K562 (cell line): ENCODE measurements around the gene UMAD1. TPM values are rescaled to one million over a fixed set of nuclear protein-coding genes. Genes with fewer than 3 reads are reported as not detected.

Experiments
- ATAC-seq: fragments of 200-7000 bp; cut with Tn5 transposase; 3 replicates; pipeline ENCODE4 v1.9.1; 2020; ENCODE audit warnings: moderate library complexity
- BruUV-seq: library from RNA; stranded (reverse); fragments of 400-500 nt; replicated peaks from 2 replicates; lab custom pipeline; 2021; lab: Mats Ljungman, UMichigan
- CTCF ChIA-PET: fragments of 300-600 bp; formaldehyde crosslinking; extraction: SDS; loops from one replicate; lab custom pipeline; 2021; ENCODE audit warnings: low intra/inter-chr PET ratio; lab: Yijun Ruan, JAX
- POLR2A ChIA-PET: fragments of 300-600, 350-650 bp; sonication (Branson Sonifier 250); formaldehyde crosslinking; extraction: SDS; loops from one replicate; lab custom pipeline; 2021; ENCODE audit warnings: antibody characterized with exemption, inconsistent platforms; lab: Yijun Ruan, JAX
- DNase-seq, 4 experiments: peaks; one replicate each; pipeline versions ENCODE4 v3.0.0 to v3.0.0-alpha.2; 2011 to 2018; ENCODE audit warnings: low spot score in 3 of 4, mixed read lengths in 3 of 4; ENCODE audit errors: extremely low read depth in 1 of 4
- FAIRE-seq: peaks from 2 replicates; lab custom pipeline; 2011; peaks lifted over from hg19 to GRCh38; lab: Jason Lieb, UNC
- H2AFZ ChIP-seq: 2 replicates; pipeline ENCODE4 v1.6.0; 2011; ENCODE audit warnings: low read depth, low read length, control low read depth, inconsistent platforms
- H3K27ac ChIP-seq: fragments of 200-600 bp; 3 replicates; pipeline ENCODE4 v1.8.0; 2011; ENCODE audit warnings: low read depth, mild to moderate bottlenecking, control low read depth, inconsistent platforms, low read length, moderate library complexity, mixed read lengths; ENCODE audit errors: extremely low read depth
- H3K27me3 ChIP-seq, 2 experiments: fragments of 300-600 bp in 1 of 2; 2 replicates in 1 of 2; 3 replicates in 1 of 2; pipeline versions ENCODE4 v1.6.0 to v1.8.0; 2011; ENCODE audit warnings: inconsistent platforms in 2 of 2, low read length in 2 of 2, mild to moderate bottlenecking in 1 of 2, mixed read lengths in 1 of 2, moderate library complexity in 1 of 2; ENCODE audit not compliant: control insufficient read depth in 2 of 2, insufficient read depth in 2 of 2
- H3K36me3 ChIP-seq: fragments of 300-600 bp; 3 replicates; pipeline ENCODE4 v1.8.0; 2011; ENCODE audit warnings: mild to moderate bottlenecking, low read length, inconsistent platforms; ENCODE audit not compliant: control insufficient read depth, insufficient read depth
- H3K4me1 ChIP-seq, 2 experiments: fragments of 200-600 bp in 1 of 2; replicated peaks in 1 of 2; 2 replicates in 1 of 2; 3 replicates in 1 of 2; pipeline versions ENCODE4 v1.5.1 to v1.8.0; 2011; ENCODE audit warnings: inconsistent platforms in 2 of 2, low read length in 2 of 2, mild to moderate bottlenecking in 1 of 2, mixed read lengths in 1 of 2, moderate library complexity in 1 of 2; ENCODE audit not compliant: control insufficient read depth in 2 of 2, insufficient read depth in 2 of 2
- H3K4me2 ChIP-seq: 2 replicates; pipeline ENCODE4 v1.6.1; 2011; ENCODE audit warnings: low read length, control low read depth, inconsistent platforms, mixed read lengths; ENCODE audit not compliant: insufficient read depth
- H3K4me3 ChIP-seq: fragments of 200-600 bp; sonication (generic), shearing (Covaris generic); 2 replicates; pipeline ENCODE4 v1.5.1; 2016; ENCODE audit warnings: control low read depth, inconsistent platforms
- H3K79me2 ChIP-seq: fragments of 200-600 bp; 3 replicates; pipeline ENCODE4 v1.8.0; 2011; ENCODE audit warnings: low read length, inconsistent platforms; ENCODE audit not compliant: control insufficient read depth, insufficient read depth
- H3K9ac ChIP-seq, 2 experiments: 2 replicates each; pipeline versions ENCODE4 v1.6.0 to v1.6.1; 2011; ENCODE audit warnings: low read depth in 2 of 2, low read length in 2 of 2, control low read depth in 1 of 2, inconsistent platforms in 1 of 2, mild to moderate bottlenecking in 1 of 2, mixed read lengths in 1 of 2; ENCODE audit not compliant: insufficient read depth in 1 of 2
- H3K9me1 ChIP-seq: one replicate; pipeline ENCODE4 v1.6.0; 2011; ENCODE audit warnings: inconsistent platforms, mild to moderate bottlenecking, low read length, moderate library complexity; ENCODE audit not compliant: control insufficient read depth, insufficient read depth
- H3K9me3 ChIP-seq: replicated peaks from 2 replicates; pipeline ENCODE4 v1.5.1; 2011; ENCODE audit warnings: low read depth, low read length, inconsistent platforms; ENCODE audit not compliant: control insufficient read depth, insufficient read depth
- H4K20me1 ChIP-seq: replicated peaks from 2 replicates; pipeline ENCODE4 v1.6.1; 2011; ENCODE audit warnings: low read length, inconsistent platforms, mixed read lengths; ENCODE audit not compliant: control insufficient read depth, insufficient read depth
- CTCF ChIP-seq, 3 experiments: IDR thresholded peaks in 2 of 3; conservative IDR thresholded peaks in 1 of 3; 2 replicates each; pipeline ENCODE4 v1.5.1; 2011 to 2012; ENCODE audit warnings: low read length in 3 of 3, mild to moderate bottlenecking in 3 of 3, control low read depth in 2 of 3, improper control_type of control experiment in 1 of 3, inconsistent platforms in 1 of 3, low read depth in 1 of 3, mixed read lengths in 1 of 3, moderate library complexity in 1 of 3; ENCODE audit not compliant: insufficient read depth in 2 of 3
- GTF2F1 ChIP-seq: IDR thresholded peaks from 2 replicates; pipeline ENCODE4 v1.6.1; 2011; ENCODE audit warnings: low read depth, low read length, improper control_type of control experiment
- HMGXB4 ChIP-seq: sonication (generic); formaldehyde crosslinking; IDR thresholded peaks from 2 replicates; pipeline ENCODE4 v1.8.1; 2023; ENCODE audit warnings: mild to moderate bottlenecking, missing genetic modification reagents
- PRMT5 ChIP-seq: sonication (generic); formaldehyde crosslinking; IDR thresholded peaks from 2 replicates; pipeline ENCODE4 v1.5.0; 2020; ENCODE audit warnings: missing genetic modification reagents
- SLC30A9 ChIP-seq: fragments of 250-450 bp; sonication (Bioruptor Pico); IDR thresholded peaks from 2 replicates; pipeline ENCODE4 v1.8.0; 2022; ENCODE audit warnings: mild to moderate bottlenecking, moderate library complexity
- SREBF1 ChIP-seq: fragments of 150-350 bp; IDR thresholded peaks from 2 replicates; pipeline ENCODE4 v1.6.1; 2014; ENCODE audit warnings: antibody characterized with exemption, low read depth, low read length, borderline replicate concordance
- TARDBP ChIP-seq: fragments of 450-650 bp; IDR thresholded peaks from 2 replicates; pipeline ENCODE4 v1.6.1; 2016
- TCF3 ChIP-seq: sonication (generic); formaldehyde crosslinking; IDR thresholded peaks from 2 replicates; pipeline ENCODE4 v1.4.0; 2020; ENCODE audit warnings: mild to moderate bottlenecking, missing genetic modification reagents
- ZFPM2 ChIP-seq: fragments of 250-450 bp; sonication (Bioruptor Pico); IDR thresholded peaks from 2 replicates; pipeline ENCODE4 v1.5.1; 2022; ENCODE audit warnings: mild to moderate bottlenecking
- WGBS: fragments of 100-300 bp; shearing (Covaris generic); methylation state at CpG from one replicate; pipeline ENCODE4 v1.1.6; 2016; ENCODE audit warnings: low coverage, mixed read lengths; ENCODE audit not compliant: insufficient coverage; ENCODE audit errors: missing lambda C conversion rate; 5-methylcytosine and 5-hydroxymethylcytosine counted together
- in situ Hi-C: fragments of 300-500 bp; cut with MboI; formaldehyde crosslinking; loops from 4 replicates; pipeline ENCODE4 v1.15.0; 2018; ENCODE audit warnings: inconsistent platforms, mixed read lengths
- intact Hi-C: fragments of 100-400 bp; cut with micrococcal nuclease; formaldehyde crosslinking; loops from 2 replicates; pipeline ENCODE4 v1.14.2; 2022
- polyA plus RNA-seq, 8 experiments: library from polyadenylated mRNA; depleted of rRNA in 4 of 8; stranded (reverse) in 5 of 8; unstranded in 3 of 8; fragments of >200 nt; fragmentation: Nextera tagmentation in 2 of 8; fragmentation: Illumina TruSeq in 1 of 8; extraction: Ambion mirVana in 2 of 8; extraction: Trizol in 1 of 8; gene quantifications; 2 replicates each; pipeline versions ENCODE4 v1.2.1 to v1.2.3, GENCODE V29; 2011 to 2014; ENCODE audit warnings: inconsistent platforms in 1 of 8, missing spikeins in 1 of 8
- total RNA-seq, 7 experiments: library from RNA; depleted of rRNA in 6 of 7; stranded (reverse); fragments of >200 nt in 6 of 7; fragmentation: Illumina TruSeq in 2 of 7; extraction: Trizol in 2 of 7; gene quantifications; 2 replicates each; pipeline versions ENCODE4 v1.2.1 to v1.2.3, GENCODE V29; 2011 to 2021; ENCODE audit warnings: low replicate concordance in 1 of 7
- TF ChIP-seq, protein P1 (sequence below): sonication (generic); formaldehyde crosslinking; IDR thresholded peaks from 2 replicates; pipeline ENCODE4 v1.8.1; 2023; ENCODE audit warnings: mild to moderate bottlenecking, missing genetic modification reagents, moderate library complexity
- TF ChIP-seq, protein P2 (sequence below): fragments of 450-650 bp; formaldehyde crosslinking; IDR thresholded peaks from 2 replicates; pipeline ENCODE4 v1.4.0; 2020; ENCODE audit warnings: mild to moderate bottlenecking
- TF ChIP-seq, protein P3 (sequence below): fragments of 150-350 bp; conservative IDR thresholded peaks from 2 replicates; pipeline ENCODE4 v1.6.1; 2014; ENCODE audit warnings: low read length

UMAD1 gene
- total and polyA plus RNA-seq, 9 of the 15 experiments (the other 6 are each of a cell fraction or from before 2014, with no cell fraction given), result 9.0 to 26.7 (median 13.3) TPM

DNA sequence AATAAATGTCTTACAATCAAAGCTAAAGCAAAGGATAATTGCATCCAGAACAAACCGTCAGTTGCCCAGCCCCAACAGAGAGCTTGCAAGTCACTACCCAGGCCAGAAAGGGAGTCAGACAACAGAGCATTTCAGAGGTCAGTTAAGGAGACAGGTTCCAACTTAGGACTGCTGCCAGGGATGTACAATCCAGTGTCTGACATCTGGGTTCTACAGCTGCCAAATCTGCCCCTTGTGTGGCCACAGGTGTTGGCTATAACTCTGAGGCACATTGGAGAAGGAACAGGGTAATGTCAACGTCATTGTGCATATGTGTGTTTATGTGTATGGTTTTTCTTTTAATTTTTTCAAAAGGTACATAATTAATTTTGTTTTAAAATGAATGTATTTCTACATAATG, 242.8 kb downstream of the UMAD1 start:
- in situ Hi-C loops, result no loop called here
- no peak for DNase-seq
- TF ChIP-seq GTF2F1, result no peak
- TF ChIP-seq, protein P1, sequence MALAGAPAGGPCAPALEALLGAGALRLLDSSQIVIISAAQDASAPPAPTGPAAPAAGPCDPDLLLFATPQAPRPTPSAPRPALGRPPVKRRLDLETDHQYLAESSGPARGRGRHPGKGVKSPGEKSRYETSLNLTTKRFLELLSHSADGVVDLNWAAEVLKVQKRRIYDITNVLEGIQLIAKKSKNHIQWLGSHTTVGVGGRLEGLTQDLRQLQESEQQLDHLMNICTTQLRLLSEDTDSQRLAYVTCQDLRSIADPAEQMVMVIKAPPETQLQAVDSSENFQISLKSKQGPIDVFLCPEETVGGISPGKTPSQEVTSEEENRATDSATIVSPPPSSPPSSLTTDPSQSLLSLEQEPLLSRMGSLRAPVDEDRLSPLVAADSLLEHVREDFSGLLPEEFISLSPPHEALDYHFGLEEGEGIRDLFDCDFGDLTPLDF (CRISPR knock-in tag), result no peak
- TF ChIP-seq SLC30A9 (CRISPR knock-in tag), result no peak
- no peak for TF ChIP-seq PRMT5 (CRISPR knock-in tag)
- TF ChIP-seq, protein P2, sequence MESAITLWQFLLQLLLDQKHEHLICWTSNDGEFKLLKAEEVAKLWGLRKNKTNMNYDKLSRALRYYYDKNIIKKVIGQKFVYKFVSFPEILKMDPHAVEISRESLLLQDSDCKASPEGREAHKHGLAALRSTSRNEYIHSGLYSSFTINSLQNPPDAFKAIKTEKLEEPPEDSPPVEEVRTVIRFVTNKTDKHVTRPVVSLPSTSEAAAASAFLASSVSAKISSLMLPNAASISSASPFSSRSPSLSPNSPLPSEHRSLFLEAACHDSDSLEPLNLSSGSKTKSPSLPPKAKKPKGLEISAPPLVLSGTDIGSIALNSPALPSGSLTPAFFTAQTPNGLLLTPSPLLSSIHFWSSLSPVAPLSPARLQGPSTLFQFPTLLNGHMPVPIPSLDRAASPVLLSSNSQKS (CRISPR knock-in tag), result no peak
- TF ChIP-seq SREBF1, result no peak
- TF ChIP-seq ZFPM2, result no peak
- no peak for TF ChIP-seq CTCF (IDR thresholded peaks at IDR 0.05 in 2 of 3, conservative IDR thresholded peaks at IDR 0.05 in 1 of 3; ENCODE audit: insufficient read depth in 2 of 3, low read depth in 1 of 3, low read length in 3 of 3)
- TF ChIP-seq TARDBP, result no peak
- TF ChIP-seq HMGXB4 (CRISPR knock-in tag), result no peak
- TF ChIP-seq, protein P3, sequence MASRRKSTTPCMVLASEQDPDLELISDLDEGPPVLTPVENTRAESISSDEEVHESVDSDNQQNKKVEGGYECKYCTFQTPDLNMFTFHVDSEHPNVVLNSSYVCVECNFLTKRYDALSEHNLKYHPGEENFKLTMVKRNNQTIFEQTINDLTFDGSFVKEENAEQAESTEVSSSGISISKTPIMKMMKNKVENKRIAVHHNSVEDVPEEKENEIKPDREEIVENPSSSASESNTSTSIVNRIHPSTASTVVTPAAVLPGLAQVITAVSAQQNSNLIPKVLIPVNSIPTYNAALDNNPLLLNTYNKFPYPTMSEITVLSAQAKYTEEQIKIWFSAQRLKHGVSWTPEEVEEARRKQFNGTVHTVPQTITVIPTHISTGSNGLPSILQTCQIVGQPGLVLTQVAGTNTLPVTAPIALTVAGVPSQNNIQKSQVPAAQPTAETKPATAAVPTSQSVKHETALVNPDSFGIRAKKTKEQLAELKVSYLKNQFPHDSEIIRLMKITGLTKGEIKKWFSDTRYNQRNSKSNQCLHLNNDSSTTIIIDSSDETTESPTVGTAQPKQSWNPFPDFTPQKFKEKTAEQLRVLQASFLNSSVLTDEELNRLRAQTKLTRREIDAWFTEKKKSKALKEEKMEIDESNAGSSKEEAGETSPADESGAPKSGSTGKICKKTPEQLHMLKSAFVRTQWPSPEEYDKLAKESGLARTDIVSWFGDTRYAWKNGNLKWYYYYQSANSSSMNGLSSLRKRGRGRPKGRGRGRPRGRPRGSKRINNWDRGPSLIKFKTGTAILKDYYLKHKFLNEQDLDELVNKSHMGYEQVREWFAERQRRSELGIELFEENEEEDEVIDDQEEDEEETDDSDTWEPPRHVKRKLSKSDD, result no peak
- no peak for TF ChIP-seq TCF3 (CRISPR knock-in tag)

More for the DNA sequence above, 242.8 kb downstream of the UMAD1 start:
- no peak overlapping the region for H3K9ac ChIP-seq
- intact Hi-C loops, result no loop called here
- no peak overlapping the region for H3K4me2 ChIP-seq
- no peaks in the 10 kb centered on the region for H3K4me1 ChIP-seq
- H4K20me1 ChIP-seq, result no peaks in the 10 kb centered on the region
- FAIRE-seq, result no peak
- BruUV-seq, result no TSS peak
- WGBS, result 17% methylated on average over 2 of the region's 2 CpGs
- H3K36me3 ChIP-seq, result no peaks in the 10 kb centered on the region
- no peak overlapping the region for H3K4me3 ChIP-seq
- no peaks in the 10 kb centered on the region for H3K27me3 ChIP-seq
- no peaks in the 10 kb centered on the region for H3K79me2 ChIP-seq
- ATAC-seq, result no peak
- no peak overlapping the region for H2AFZ ChIP-seq
- ChIA-PET CTCF (no interaction called here), POLR2A (interaction anchor here (1.2 to 1.4 kb wide), 3 partner anchors 9 to 16 kb away, joined by 3 read pairs; no protein-coding TSS in a partner anchor)
- H3K9me3 ChIP-seq, result no peaks in the 10 kb centered on the region
- no peaks in the 10 kb centered on the region for H3K9me1 ChIP-seq
- no peak overlapping the region for H3K27ac ChIP-seq
